Trophoblast cell (in vitro differentiated cells and primary cell): ENCODE results near the gene LCE3D.

Experiments used
- DNase-seq, 2 donors: peaks; one replicate each; pipeline ENCODE4 v3.0.0-alpha.2; 2016
- H2AFZ ChIP-seq: 2 replicates; pipeline ENCODE4 v1.6.1; 2013; ENCODE audit warnings: low read length, moderate library complexity, mild to moderate bottlenecking; ENCODE audit not compliant: insufficient read depth, poor library complexity
- H2AK5ac ChIP-seq: 2 replicates; pipeline ENCODE4 v1.6.1; 2013; ENCODE audit warnings: mild to moderate bottlenecking, low read length
- H2BK120ac ChIP-seq: 2 replicates; pipeline ENCODE4 v1.6.1; 2013; ENCODE audit warnings: low read length, mild to moderate bottlenecking, moderate library complexity; ENCODE audit not compliant: insufficient read depth, poor library complexity
- H2BK12ac ChIP-seq: 2 replicates; pipeline ENCODE4 v1.6.1; 2013; ENCODE audit warnings: mild to moderate bottlenecking, low read length, moderate library complexity
- H2BK5ac ChIP-seq: 2 replicates; pipeline ENCODE4 v1.6.1; 2013; ENCODE audit warnings: low read length, low read depth, moderate library complexity, mild to moderate bottlenecking; ENCODE audit not compliant: poor library complexity
- H3K14ac ChIP-seq: 2 replicates; pipeline ENCODE4 v1.6.1; 2013; ENCODE audit warnings: mild to moderate bottlenecking, low read length
- H3K18ac ChIP-seq: 2 replicates; pipeline ENCODE4 v1.6.1; 2013; ENCODE audit warnings: mild to moderate bottlenecking, low read length
- H3K23ac ChIP-seq: 2 replicates; pipeline ENCODE4 v1.6.1; 2013; ENCODE audit warnings: low read length
- H3K27ac ChIP-seq: 2 replicates; pipeline ENCODE4 v1.5.1; 2013; ENCODE audit warnings: low read depth, mild to moderate bottlenecking, inconsistent platforms, low read length, moderate library complexity
- H3K27me3 ChIP-seq: 2 replicates; pipeline ENCODE4 v1.6.1; 2013; ENCODE audit warnings: inconsistent platforms, mild to moderate bottlenecking, low read length, moderate library complexity; ENCODE audit not compliant: insufficient read depth
- H3K36me3 ChIP-seq, 2 experiments: 1 replicate in 1 of 2; 2 replicates in 1 of 2; pipeline ENCODE4 v1.6.1; 2013; ENCODE audit warnings: low read length in 2 of 2, mild to moderate bottlenecking in 2 of 2, moderate library complexity in 1 of 2; ENCODE audit not compliant: insufficient read depth in 2 of 2, control insufficient read depth in 1 of 2
- H3K4ac ChIP-seq: 2 replicates; pipeline ENCODE4 v1.6.1; 2013; ENCODE audit warnings: low read depth, mild to moderate bottlenecking, low read length, moderate library complexity
- H3K4me1 ChIP-seq, 2 experiments: 1 replicate in 1 of 2; 2 replicates in 1 of 2; pipeline ENCODE4 v1.6.1; 2013; ENCODE audit warnings: low read length in 2 of 2, mild to moderate bottlenecking in 2 of 2, moderate library complexity in 1 of 2; ENCODE audit not compliant: insufficient read depth in 2 of 2, control insufficient read depth in 1 of 2
- H3K4me2 ChIP-seq: 2 replicates; pipeline ENCODE4 v1.6.1; 2013; ENCODE audit warnings: inconsistent platforms, mild to moderate bottlenecking, low read length, moderate library complexity
- H3K4me3 ChIP-seq: 2 replicates; pipeline ENCODE4 v1.5.1; 2013; ENCODE audit warnings: mild to moderate bottlenecking, low read depth, low read length, inconsistent platforms
- H3K79me1 ChIP-seq: one replicate; pipeline ENCODE4 v1.6.1; 2013; ENCODE audit warnings: low read length
- H3K79me2 ChIP-seq: 2 replicates; pipeline ENCODE4 v1.6.1; 2013; ENCODE audit warnings: low read length, mild to moderate bottlenecking; ENCODE audit not compliant: control insufficient read depth, insufficient read depth, poor library complexity
- H3K9ac ChIP-seq: 2 replicates; pipeline ENCODE4 v1.6.1; 2013; ENCODE audit warnings: mild to moderate bottlenecking, low read length
- H3K9me3 ChIP-seq: 2 replicates; pipeline ENCODE4 v1.6.1; 2013; ENCODE audit warnings: low read depth, mild to moderate bottlenecking, control low read depth, inconsistent platforms, low read length; ENCODE audit not compliant: insufficient read depth
- H4K12ac ChIP-seq: 2 replicates; pipeline ENCODE4 v1.6.1; 2013; ENCODE audit warnings: low read depth, mild to moderate bottlenecking, low read length, moderate library complexity
- H4K8ac ChIP-seq: 2 replicates; pipeline ENCODE4 v1.6.1; 2013; ENCODE audit warnings: low read depth, mild to moderate bottlenecking, low read length, moderate library complexity
- H4K91ac ChIP-seq: one replicate; pipeline ENCODE4 v1.6.1; 2013; ENCODE audit warnings: low read depth, mild to moderate bottlenecking, low read length, moderate library complexity
- WGBS: extraction: QIAGEN DNeasy Blood & Tissue Kit; methylation state at CpG from one replicate; pipeline ENCODE4 v1.1.7; 2013; ENCODE audit warnings: missing lambda C conversion rate; ENCODE audit not compliant: insufficient read length, insufficient coverage; ENCODE audit errors: extremely low coverage; 5-methylcytosine and 5-hydroxymethylcytosine counted together

LCE3D gene

GRCh38 chr1:152621993-152622392, 41.7 kb upstream of the LCE3D start:
- Histone ChIP-seq H4K91ac (no peak overlapping the region), H3K27ac (no peak overlapping the region), H3K14ac (no peak overlapping the region), H3K4me3 (no peak overlapping the region), H3K4me2 (no peak overlapping the region), H2AFZ (no peak overlapping the region), H2BK12ac (no peak overlapping the region), H3K4ac (no peak overlapping the region), H3K79me1 (no peaks in the 10 kb centered on the region), H3K4me1 (no peaks in the 10 kb centered on the region), H3K9me3 (peaks cover 31% of the 10 kb centered on the region), H2AK5ac (no peak overlapping the region), H3K27me3 (no peaks in the 10 kb centered on the region), H3K9ac (no peak overlapping the region), H4K8ac (no peak overlapping the region), H3K36me3 (no peaks in the 10 kb centered on the region), H3K18ac (no peak overlapping the region), H4K12ac (no peak overlapping the region), H3K23ac (no peak overlapping the region), H2BK120ac (no peak overlapping the region), H2BK5ac (no peak overlapping the region), H3K79me2 (no peaks in the 10 kb centered on the region)
- WGBS = no CpG with 5 or more reads among the region's 3 CpGs
- no peak for DNase-seq

- H3K14ac ChIP-seq = no peak within 1 kb of the TSS
- H2BK120ac ChIP-seq = no peak within 1 kb of the TSS
- H3K18ac ChIP-seq = no peak within 1 kb of the TSS
- H2AFZ ChIP-seq = no peak within 1 kb of the TSS
- no peak for DNase-seq
- no peaks in the 10 kb centered on the region for H3K79me2 ChIP-seq
- H3K27me3 ChIP-seq = no peaks in the 10 kb centered on the region
- no peak within 1 kb of the TSS for H3K4me3 ChIP-seq
- H3K23ac ChIP-seq = no peak within 1 kb of the TSS
- no peak within 1 kb of the TSS for H2BK5ac ChIP-seq
- no peak within 1 kb of the TSS for H4K91ac ChIP-seq
- H3K9me3 ChIP-seq = no peaks in the 10 kb centered on the region
- no peaks in the 10 kb centered on the region for H3K79me1 ChIP-seq
- no peaks in the 10 kb centered on the region for H3K36me3 ChIP-seq
- H4K12ac ChIP-seq = no peak within 1 kb of the TSS
- no peak within 1 kb of the TSS for H2AK5ac ChIP-seq
- H3K27ac ChIP-seq = no peak within 1 kb of the TSS
- H3K9ac ChIP-seq = no peak within 1 kb of the TSS
- H4K8ac ChIP-seq = no peak within 1 kb of the TSS
- no CpG with 5 or more reads among the region's 1 CpG for WGBS
- H2BK12ac ChIP-seq = no peak within 1 kb of the TSS
- H3K4me2 ChIP-seq = no peak within 1 kb of the TSS
- H3K4ac ChIP-seq = no peak within 1 kb of the TSS
- H3K4me1 ChIP-seq = no peaks in the 10 kb centered on the region
Observed at GRCh38 chr1:152613511-152613910, 33.2 kb upstream of the LCE3D start, which contains the start of gene LCE3B. TSS of gene LCE3B (plus strand) at chr1:152613811. CDS start at chr1:152613811, 0 bp downstream.

GRCh38 chr1:152599934-152600333, 19.6 kb upstream of the LCE3D start, which contains the start of gene LCE3C:
TSS of gene LCE3C (plus strand) at chr1:152600234. CDS start at chr1:152600732, 498 bp downstream.
- no CpG with 5 or more reads among the region's 4 CpGs for WGBS

GRCh38 chr1:152596986-152597385, 16.7 kb upstream of the LCE3D start:
- no CpG with 5 or more reads among the region's 2 CpGs for WGBS
- H3K9ac ChIP-seq = no peak overlapping the region
- no peaks in the 10 kb centered on the region for H3K9me3 ChIP-seq
- no peaks in the 10 kb centered on the region for H3K79me2 ChIP-seq
- no peak overlapping the region for H2BK5ac ChIP-seq
- no peak overlapping the region for H3K27ac ChIP-seq
- H3K4me2 ChIP-seq = no peak overlapping the region
- no peaks in the 10 kb centered on the region for H3K27me3 ChIP-seq
- no peak overlapping the region for H3K23ac ChIP-seq
- no peak overlapping the region for H3K4ac ChIP-seq
- H3K18ac ChIP-seq = no peak overlapping the region
- no peak overlapping the region for H3K14ac ChIP-seq
- H2AK5ac ChIP-seq = no peak overlapping the region
- H4K12ac ChIP-seq = no peak overlapping the region
- no peaks in the 10 kb centered on the region for H3K36me3 ChIP-seq
- no peak overlapping the region for H2BK12ac ChIP-seq
- no peak overlapping the region for H4K8ac ChIP-seq
- no peak overlapping the region for H4K91ac ChIP-seq
- no peak overlapping the region for H3K4me3 ChIP-seq
- H2BK120ac ChIP-seq = no peak overlapping the region
- H3K79me1 ChIP-seq = no peaks in the 10 kb centered on the region
- no peak overlapping the region for H2AFZ ChIP-seq
- no peaks in the 10 kb centered on the region for H3K4me1 ChIP-seq
- no peak for DNase-seq

More at GRCh38 chr1:152599934-152600333, 19.6 kb upstream of the LCE3D start, which contains the start of gene LCE3C:
- Histone ChIP-seq H3K79me1 (no peaks in the 10 kb centered on the region), H3K4me3 (no peak within 1 kb of the TSS), H2AFZ (no peak within 1 kb of the TSS), H3K4me2 (no peak within 1 kb of the TSS), H3K4ac (no peak within 1 kb of the TSS), H3K27me3 (no peaks in the 10 kb centered on the region), H2BK5ac (no peak within 1 kb of the TSS), H4K12ac (no peak within 1 kb of the TSS), H3K9ac (no peak within 1 kb of the TSS), H3K23ac (no peak within 1 kb of the TSS), H3K14ac (no peak within 1 kb of the TSS), H2BK12ac (no peak within 1 kb of the TSS), H3K36me3 (no peaks in the 10 kb centered on the region), H3K18ac (no peak within 1 kb of the TSS), H4K8ac (no peak within 1 kb of the TSS), H2AK5ac (no peak within 1 kb of the TSS), H3K79me2 (no peaks in the 10 kb centered on the region), H4K91ac (no peak within 1 kb of the TSS), H3K4me1 (no peaks in the 10 kb centered on the region), H2BK120ac (no peak within 1 kb of the TSS), H3K27ac (no peak within 1 kb of the TSS), H3K9me3 (no peaks in the 10 kb centered on the region)
- no peak for DNase-seq
